ENCODE data around the gene SULT1A3.

- TF ChIP-seq CTCF (IDR thresholded peaks at IDR 0.05) (no peak), EP300 (IDR thresholded peaks at IDR 0.05) (no peak), CEBPB (IDR thresholded peaks at IDR 0.05) (no peak), SMC3 (IDR thresholded peaks at IDR 0.05) (no peak), FOSL2 (IDR thresholded peaks at IDR 0.05) (no peak), FOSL2 (CRISPR knock-in tag; IDR thresholded peaks at IDR 0.05) (no peak), USF2 (IDR thresholded peaks at IDR 0.05) (no peak), TP53 (CRISPR knock-in tag; IDR thresholded peaks at IDR 0.05) (no peak)
These were observed 11.0 kb upstream of the SULT1A3 start for GRCh38 chr16:30187971-30188561.

All from A549 (cell line).